Neuronal stem cell (in vitro differentiated cells): ENCODE measurements around the gene GPATCH2.

Source experiments
- DNase-seq: peaks from one replicate; pipeline ENCODE4 v3.0.0-alpha.2; 2013; ENCODE audit warnings: low spot score
- H2AFZ ChIP-seq: one replicate; pipeline ENCODE4 v1.6.1; 2013; ENCODE audit warnings: mild to moderate bottlenecking, low read length, inconsistent platforms
- H2AK5ac ChIP-seq: 2 replicates; pipeline ENCODE4 v1.6.1; 2013; ENCODE audit warnings: low read depth, mild to moderate bottlenecking, inconsistent platforms, low read length, moderate library complexity, mixed read lengths
- H2BK120ac ChIP-seq: 2 replicates; pipeline ENCODE4 v1.6.1; 2013; ENCODE audit warnings: low read depth, mild to moderate bottlenecking, inconsistent platforms, low read length, moderate library complexity, mixed read lengths
- H2BK12ac ChIP-seq: one replicate; pipeline ENCODE4 v1.6.1; 2013; ENCODE audit warnings: low read length, inconsistent platforms
- H2BK15ac ChIP-seq: 2 replicates; pipeline ENCODE4 v1.6.1; 2013; ENCODE audit warnings: mild to moderate bottlenecking, low read length, inconsistent platforms, mixed read lengths
- H2BK5ac ChIP-seq: one replicate; pipeline ENCODE4 v1.6.1; 2013; ENCODE audit warnings: inconsistent platforms, mild to moderate bottlenecking, low read length, moderate library complexity
- H3K14ac ChIP-seq: one replicate; pipeline ENCODE4 v1.6.1; 2013; ENCODE audit warnings: low read length, inconsistent platforms
- H3K18ac ChIP-seq: 2 replicates; pipeline ENCODE4 v1.6.1; 2013; ENCODE audit warnings: low read length, inconsistent platforms
- H3K23ac ChIP-seq: 2 replicates; pipeline ENCODE4 v1.6.1; 2013; ENCODE audit warnings: low read depth, mild to moderate bottlenecking, mixed read lengths, low read length, inconsistent platforms; ENCODE audit not compliant: poor library complexity
- H3K27ac ChIP-seq: replicated peaks from 3 replicates; pipeline ENCODE4 v1.5.1; 2013; ENCODE audit warnings: low read length, inconsistent platforms
- H3K27me3 ChIP-seq, 3 experiments: 2 replicates each; pipeline ENCODE4 v1.6.1; 2013; ENCODE audit warnings: low read length in 3 of 3, mild to moderate bottlenecking in 2 of 3, inconsistent platforms in 1 of 3, low read depth in 1 of 3, mixed read lengths in 1 of 3, moderate library complexity in 1 of 3; ENCODE audit not compliant: control insufficient read depth in 3 of 3, insufficient read depth in 3 of 3
- H3K36me3 ChIP-seq, 2 donors: replicated peaks in 1 of 2; 2 replicates each; pipeline ENCODE4 v1.6.1; 2013; ENCODE audit warnings: low read length in 2 of 2; ENCODE audit not compliant: control insufficient read depth in 2 of 2, insufficient read depth in 2 of 2
- H3K4ac ChIP-seq: 2 replicates; pipeline ENCODE4 v1.6.1; 2013; ENCODE audit warnings: inconsistent platforms, mild to moderate bottlenecking, low read length, moderate library complexity
- H3K4me1 ChIP-seq, 2 donors: 1 replicate in 1 of 2; 2 replicates in 1 of 2; pipeline ENCODE4 v1.6.1; 2013; ENCODE audit warnings: low read length in 2 of 2, low read depth in 1 of 2; ENCODE audit not compliant: control insufficient read depth in 2 of 2, insufficient read depth in 1 of 2
- H3K4me2 ChIP-seq: one replicate; pipeline ENCODE4 v1.6.1; 2013; ENCODE audit warnings: mild to moderate bottlenecking, low read length, inconsistent platforms; ENCODE audit not compliant: insufficient read depth, poor library complexity, severe bottlenecking
- H3K4me3 ChIP-seq, 2 donors: 2 replicates each; pipeline ENCODE4 v1.5.1; 2013; ENCODE audit warnings: low read length in 2 of 2, mild to moderate bottlenecking in 2 of 2, inconsistent platforms in 1 of 2, moderate library complexity in 1 of 2
- H3K79me1 ChIP-seq: one replicate; pipeline ENCODE4 v1.6.1; 2013; ENCODE audit warnings: low read depth, mild to moderate bottlenecking, inconsistent platforms, low read length, moderate library complexity
- H3K9ac ChIP-seq: one replicate; pipeline ENCODE4 v1.6.1; 2013; ENCODE audit warnings: mild to moderate bottlenecking, low read depth, low read length, inconsistent platforms; ENCODE audit not compliant: poor library complexity
- H3K9me3 ChIP-seq, 2 donors: replicated peaks in 1 of 2; 2 replicates each; pipeline versions ENCODE3 to v1.6.1; 2013; ENCODE audit warnings: low read length in 2 of 2, mild to moderate bottlenecking in 2 of 2, inconsistent platforms in 1 of 2, low read depth in 1 of 2, mixed read lengths in 1 of 2, moderate library complexity in 1 of 2; ENCODE audit not compliant: control insufficient read depth in 2 of 2, insufficient read depth in 1 of 2
- H4K8ac ChIP-seq: one replicate; pipeline ENCODE4 v1.6.1; 2013; ENCODE audit warnings: low read depth, mild to moderate bottlenecking, inconsistent platforms, low read length, moderate library complexity
- H4K91ac ChIP-seq: one replicate; pipeline ENCODE4 v1.6.1; 2013; ENCODE audit warnings: low read length, low read depth, mild to moderate bottlenecking, inconsistent platforms; ENCODE audit not compliant: poor library complexity
- WGBS, 2 donors: extraction: QIAGEN DNeasy Blood & Tissue Kit; methylation state at CpG; one replicate each; pipeline ENCODE4 v1.1.7; 2013; ENCODE audit warnings: missing lambda C conversion rate in 2 of 2, mixed read lengths in 1 of 2; ENCODE audit not compliant: insufficient read length in 2 of 2, insufficient replicate concordance in 1 of 2; ENCODE audit errors: extremely low coverage in 2 of 2; 5-methylcytosine and 5-hydroxymethylcytosine counted together

Gene GPATCH2

GRCh38 chr1:217647791-217648190 lies 16.9 kb upstream of the GPATCH2 start:
- Histone ChIP-seq H2BK15ac (no peak overlapping the region), H3K9ac (no peak overlapping the region), H2AFZ (no peak overlapping the region), H3K14ac (no peak overlapping the region), H3K18ac (no peak overlapping the region), H4K8ac (no peak overlapping the region), H3K36me3 (no peaks in the 10 kb centered on the region), H2BK120ac (no peak overlapping the region), H3K23ac (no peak overlapping the region), H2BK12ac (no peak overlapping the region), H3K4me3 (no peak overlapping the region), H3K4me1 (peaks cover 0 to 3% of the 10 kb centered on the region in 2 donors), H2BK5ac (no peak overlapping the region), H3K4me2 (no peak overlapping the region), H2AK5ac (no peak overlapping the region), H3K4ac (no peak overlapping the region), H3K27me3 (no peaks in the 10 kb centered on the region), H3K9me3 (no peaks in the 10 kb centered on the region), H3K27ac (no peak overlapping the region), H3K79me1 (no peaks in the 10 kb centered on the region), H4K91ac (no peak overlapping the region)
- no CpG with 5 or more reads among the region's 13 CpGs for WGBS, 2 donors
- no peak for DNase-seq

DNA sequence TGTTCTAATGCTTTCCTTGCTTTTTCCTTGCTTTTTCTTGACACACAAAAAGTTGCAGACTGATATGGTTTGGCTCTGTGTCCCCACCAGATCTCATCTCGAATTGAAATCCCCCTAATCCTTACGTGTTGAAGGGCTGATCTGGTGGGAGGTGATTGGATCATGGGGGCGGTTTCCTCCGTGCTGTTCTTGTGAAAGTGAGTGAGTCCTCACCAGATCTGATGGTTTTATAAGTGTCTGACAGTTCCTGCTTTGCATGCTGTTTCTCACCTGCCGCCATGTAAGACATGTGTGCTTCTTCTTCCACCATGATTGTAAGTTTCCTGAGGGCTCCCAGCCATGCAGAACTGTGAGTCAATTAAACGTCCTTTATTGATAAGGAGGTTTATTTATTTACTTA lies 11.6 kb upstream of the GPATCH2 start:
- H2AFZ ChIP-seq: no peak overlapping the region
- H3K4me1 ChIP-seq: peaks cover 0 to 3% of the 10 kb centered on the region in 2 donors
- no CpG with 5 or more reads among the region's 6 CpGs for WGBS, 2 donors
- no peak overlapping the region for H3K18ac ChIP-seq
- no peaks in the 10 kb centered on the region for H3K9me3 ChIP-seq
- no peak overlapping the region for H3K27ac ChIP-seq
- H2BK12ac ChIP-seq: no peak overlapping the region
- H3K14ac ChIP-seq: no peak overlapping the region
- no peak overlapping the region for H4K91ac ChIP-seq
- H3K79me1 ChIP-seq: no peaks in the 10 kb centered on the region
- no peak overlapping the region for H3K9ac ChIP-seq
- no peak overlapping the region for H2BK5ac ChIP-seq
- no peak overlapping the region for H4K8ac ChIP-seq
- H3K4ac ChIP-seq: no peak overlapping the region
- no peaks in the 10 kb centered on the region for H3K27me3 ChIP-seq
- no peak overlapping the region for H2BK120ac ChIP-seq
- H2AK5ac ChIP-seq: no peak overlapping the region
- no peak overlapping the region for H3K23ac ChIP-seq
- H3K36me3 ChIP-seq: no peaks in the 10 kb centered on the region
- no peak overlapping the region for H3K4me2 ChIP-seq
- no peak overlapping the region for H2BK15ac ChIP-seq
- no peak for DNase-seq
- no peak overlapping the region for H3K4me3 ChIP-seq

DNA sequence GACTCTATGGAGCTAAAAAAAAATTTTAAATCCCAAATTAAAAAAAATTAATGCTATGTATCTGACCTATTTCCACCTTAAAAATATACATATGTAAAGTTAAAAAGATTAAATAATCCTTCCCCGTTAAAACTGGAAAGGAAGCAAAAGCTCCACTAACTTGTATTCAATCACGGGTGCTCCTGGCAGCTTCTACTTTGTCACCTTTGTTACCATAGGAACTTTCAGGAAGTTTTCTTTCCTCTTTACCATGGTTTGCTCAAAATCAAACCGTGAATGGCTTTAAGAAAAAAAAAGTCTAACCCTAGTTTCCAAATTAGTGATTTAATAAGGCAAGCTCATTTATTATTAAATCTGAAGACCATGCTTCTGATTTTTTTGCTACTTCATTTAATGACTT lies 3.5 kb downstream of the GPATCH2 start:
- H3K4me2 ChIP-seq: no peak overlapping the region
- peaks cover 2 to 7% of the 10 kb centered on the region in 2 donors for H3K4me1 ChIP-seq
- H3K4ac ChIP-seq: no peak overlapping the region
- no peak overlapping the region for H4K8ac ChIP-seq
- no peak overlapping the region for H3K18ac ChIP-seq
- no peak overlapping the region for H2AK5ac ChIP-seq
- H3K9me3 ChIP-seq: no peaks in the 10 kb centered on the region
- no peak overlapping the region for H2BK15ac ChIP-seq
- H2BK5ac ChIP-seq: no peak overlapping the region
- no CpG with 5 or more reads among the region's 3 CpGs for WGBS, 2 donors
- no peak overlapping the region for H2BK120ac ChIP-seq
- no peak for DNase-seq
- H3K27ac ChIP-seq: no peak overlapping the region
- H3K23ac ChIP-seq: no peak overlapping the region
- no peak overlapping the region for H3K4me3 ChIP-seq
- no peaks in the 10 kb centered on the region for H3K27me3 ChIP-seq
- no peaks in the 10 kb centered on the region for H3K36me3 ChIP-seq
- no peak overlapping the region for H3K14ac ChIP-seq
- H2AFZ ChIP-seq: no peak overlapping the region
- H2BK12ac ChIP-seq: no peak overlapping the region
- no peak overlapping the region for H3K9ac ChIP-seq
- no peaks in the 10 kb centered on the region for H3K79me1 ChIP-seq
- no peak overlapping the region for H4K91ac ChIP-seq

DNA sequence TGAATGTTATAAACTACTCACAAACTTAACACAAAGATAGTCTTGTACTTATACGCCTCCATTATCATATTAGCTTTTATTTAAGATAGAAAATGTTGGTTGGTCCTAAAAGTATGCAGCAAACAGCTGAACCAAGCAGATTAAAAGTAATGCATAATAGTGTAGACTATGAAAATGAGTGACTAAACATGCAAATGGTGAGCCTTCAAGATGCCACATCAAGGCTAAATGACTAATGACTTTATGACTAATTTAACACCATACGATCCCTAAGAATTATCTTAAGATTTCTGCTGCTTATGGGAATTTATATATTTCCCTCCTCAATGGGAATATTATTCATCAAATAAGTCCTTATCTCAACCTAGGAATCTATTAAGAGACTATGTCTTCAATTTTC lies 4.6 kb downstream of the GPATCH2 start:
- Histone ChIP-seq H3K4ac (no peak overlapping the region), H2BK5ac (no peak overlapping the region), H2AK5ac (no peak overlapping the region), H3K27ac (no peak overlapping the region), H3K9me3 (no peaks in the 10 kb centered on the region), H3K79me1 (no peaks in the 10 kb centered on the region), H2BK12ac (no peak overlapping the region), H3K23ac (no peak overlapping the region), H3K18ac (no peak overlapping the region), H3K36me3 (peaks cover 0 to 4% of the 10 kb centered on the region in 2 donors), H2AFZ (no peak overlapping the region), H3K9ac (no peak overlapping the region), H2BK15ac (no peak overlapping the region), H4K8ac (no peak overlapping the region), H3K4me1 (peaks cover 0 to 7% of the 10 kb centered on the region in 2 donors), H3K14ac (no peak overlapping the region), H3K4me2 (no peak overlapping the region), H2BK120ac (no peak overlapping the region), H4K91ac (no peak overlapping the region), H3K4me3 (no peak overlapping the region), H3K27me3 (no peaks in the 10 kb centered on the region)
- no peak for DNase-seq
- WGBS, 2 donors: no CpG with 5 or more reads among the region's 2 CpGs
